ENCODE results near the gene ICAM2.

- TF ChIP-seq CTCF (IDR thresholded peaks at IDR 0.05) (no peak), EZH2 (IDR thresholded peaks at IDR 0.05; ENCODE audit: borderline replicate concordance, insufficient read depth, low read depth, low read length, poor library complexity, severe bottlenecking) (no peak)
Observed at GRCh38 chr17:64070213-64070612, 49.8 kb upstream of the ICAM2 start.
